ENCODE data around the gene ANAPC5.
A peak's percentile ranks its signal among the peaks of the same experiment; 100 is the strongest.

The ANAPC5 gene

GRCh38 chr12:121371404-121371803 is 19.2 kb upstream of the ANAPC5 start:
- DNase-seq (ENCODE audit: low spot score), result no peak

GRCh38 chr12:121366063-121366459 is 13.8 kb upstream of the ANAPC5 start:
- DNase-seq (ENCODE audit: low spot score), result peak; percentile 8

- DNase-seq (ENCODE audit: low spot score), result peak; percentile 48
Measured at GRCh38 chr12:121365416-121366062, 13.3 kb upstream of the ANAPC5 start.

GRCh38 chr12:121364683-121365121 is 12.5 kb upstream of the ANAPC5 start:
- DNase-seq (ENCODE audit: low spot score), result peak; percentile 16

- no peak for DNase-seq (ENCODE audit: low spot score)
Measured at GRCh38 chr12:121358073-121358472, 5.9 kb upstream of the ANAPC5 start.

- no peak for DNase-seq (ENCODE audit: low spot score)
Measured at GRCh38 chr12:121357331-121357730, 5.1 kb upstream of the ANAPC5 start.

- no peak for DNase-seq (ENCODE audit: low spot score)
Measured at GRCh38 chr12:121356657-121357056, 4.4 kb upstream of the ANAPC5 start.

- no peak for DNase-seq (ENCODE audit: low spot score)
Measured at GRCh38 chr12:121355818-121356217, 3.6 kb upstream of the ANAPC5 start.

GRCh38 chr12:121352682-121353018 is 439 bp upstream of the ANAPC5 start:
- no peak for DNase-seq (ENCODE audit: low spot score)

- DNase-seq (ENCODE audit: low spot score), result no peak
Measured at GRCh38 chr12:121346747-121347146, 5.5 kb downstream of the ANAPC5 start.

GRCh38 chr12:121345151-121345815 is 6.9 kb downstream of the ANAPC5 start:
- DNase-seq (ENCODE audit: low spot score), result no peak

GRCh38 chr12:121344506-121344905 is 7.7 kb downstream of the ANAPC5 start:
- DNase-seq (ENCODE audit: low spot score), result no peak

GRCh38 chr12:121337416-121337815 is 14.8 kb downstream of the ANAPC5 start:
- DNase-seq (ENCODE audit: low spot score), result no peak

- DNase-seq (ENCODE audit: low spot score), result peak; percentile 85
Measured at GRCh38 chr12:121334513-121335343, 17.5 kb downstream of the ANAPC5 start.

- DNase-seq (ENCODE audit: low spot score), result no peak
Measured at GRCh38 chr12:121333747-121334146, 18.5 kb downstream of the ANAPC5 start.

- no peak for DNase-seq (ENCODE audit: low spot score)
Measured at GRCh38 chr12:121331248-121331647, 21.0 kb downstream of the ANAPC5 start.

- DNase-seq (ENCODE audit: low spot score), result no peak
Measured at GRCh38 chr12:121330692-121331091, 21.5 kb downstream of the ANAPC5 start.

- no peak for DNase-seq (ENCODE audit: low spot score)
Measured at GRCh38 chr12:121330195-121330594, 22.0 kb downstream of the ANAPC5 start.

GRCh38 chr12:121328620-121329019 is 23.6 kb downstream of the ANAPC5 start:
- DNase-seq (ENCODE audit: low spot score), result no peak

- DNase-seq (ENCODE audit: low spot score), result no peak
Measured at GRCh38 chr12:121326996-121327674, 25.1 kb downstream of the ANAPC5 start.

GRCh38 chr12:121325922-121326396 is 26.3 kb downstream of the ANAPC5 start:
- no peak for DNase-seq (ENCODE audit: low spot score)

- DNase-seq (ENCODE audit: low spot score), result no peak
Measured at GRCh38 chr12:121323908-121324307, 28.3 kb downstream of the ANAPC5 start.
